HCT116 (cell line): ENCODE measurements around the gene ESYT1.

Source experiments
- CEBPB ChIP-seq: IDR thresholded peaks from 2 replicates; pipeline ENCODE4 v1.6.1; 2012; ENCODE audit warnings: low read depth
- CTCF ChIP-seq, 3 experiments: fragments of 200-600 bp in 1 of 3; sonication (generic) in 1 of 3; IDR thresholded peaks in 2 of 3; conservative IDR thresholded peaks in 1 of 3; 2 replicates each; pipeline ENCODE4 v1.5.1; 2012 to 2017; ENCODE audit warnings: low read depth in 2 of 3, low read length in 2 of 3, antibody characterized with exemption in 1 of 3, borderline replicate concordance in 1 of 3, control low read depth in 1 of 3, mild to moderate bottlenecking in 1 of 3, mixed read lengths in 1 of 3, mixed run types in 1 of 3, moderate library complexity in 1 of 3; ENCODE audit not compliant: insufficient read depth in 1 of 3
- ZFX ChIP-seq: fragments of 450-650 bp; IDR thresholded peaks from 2 replicates; pipeline ENCODE4 v1.6.1; 2017
- ZNF274 ChIP-seq: fragments of 200-500 bp; sonication (Bioruptor generic); IDR thresholded peaks from 2 replicates; pipeline ENCODE4 v1.6.1; 2014; ENCODE audit warnings: mild to moderate bottlenecking, low read depth, low read length, inconsistent platforms

GRCh38 chr12:56103823-56104108 is 24.3 kb upstream of the ESYT1 start:
- no peak for TF ChIP-seq CTCF (IDR thresholded peaks at IDR 0.05 in 2 of 3, conservative IDR thresholded peaks at IDR 0.05 in 1 of 3; ENCODE audit: borderline replicate concordance in 1 of 3, insufficient read depth in 1 of 3, low read depth in 2 of 3, low read length in 2 of 3)
- TF ChIP-seq ZFX, result no peak
- no peak for TF ChIP-seq CEBPB
- TF ChIP-seq ZNF274, result no peak
